ENCODE data around the gene SLC19A2.
A peak's percentile ranks its signal among the peaks of the same experiment; 100 is the strongest.

Gene SLC19A2

GRCh38 chr1:169456029-169456428 is 29.7 kb downstream of the SLC19A2 start:
- Histone ChIP-seq H3K27ac (no peak overlapping the region), H3K4me3 (no peak overlapping the region)
- no peak for TF ChIP-seq CTCF (IDR thresholded peaks at IDR 0.05)
- DNase-seq (ENCODE audit: low spot score) = no peak

GRCh38 chr1:169452921-169453320 is 32.8 kb downstream of the SLC19A2 start:
- no peak for DNase-seq (ENCODE audit: low spot score)
- no peak overlapping the region for H3K27ac ChIP-seq
- TF ChIP-seq CTCF (IDR thresholded peaks at IDR 0.05) = no peak
- no peak overlapping the region for H3K4me3 ChIP-seq

GRCh38 chr1:169451218-169451824 is 34.4 kb downstream of the SLC19A2 start:
- H3K27ac ChIP-seq = no peak overlapping the region
- DNase-seq (ENCODE audit: low spot score) = no peak
- TF ChIP-seq CTCF (IDR thresholded peaks at IDR 0.05) = no peak
- H3K4me3 ChIP-seq = no peak overlapping the region

GRCh38 chr1:169443923-169444322 is 41.8 kb downstream of the SLC19A2 start:
- Histone ChIP-seq H3K27ac (no peak overlapping the region), H3K4me3 (no peak overlapping the region)
- no peak for TF ChIP-seq CTCF (IDR thresholded peaks at IDR 0.05)
- DNase-seq (ENCODE audit: low spot score) = no peak

GRCh38 chr1:169427081-169427641 is 58.6 kb downstream of the SLC19A2 start, which contains the start of gene CCDC181:
Gene CCDC181 (minus strand): TSS chr1:169427474. CDS start chr1:169424927, 2,547 bp downstream.
- no peak within 1 kb of the TSS for H3K27ac ChIP-seq

GRCh38 chr1:169426174-169426705 is 59.5 kb downstream of the SLC19A2 start:
- no peak for TF ChIP-seq CTCF (IDR thresholded peaks at IDR 0.05)
- H3K4me3 ChIP-seq = peak overlapping the region; percentile 77

More at GRCh38 chr1:169427081-169427641, 58.6 kb downstream of the SLC19A2 start, which contains the start of gene CCDC181:
- DNase-seq (ENCODE audit: low spot score) = peak; percentile 76
- no peak for TF ChIP-seq CTCF (IDR thresholded peaks at IDR 0.05)
- H3K4me3 ChIP-seq = peak within 1 kb of the TSS; percentile 77

GRCh38 chr1:169421309-169421708 is 64.4 kb downstream of the SLC19A2 start:
- DNase-seq (ENCODE audit: low spot score) = no peak
- H3K27ac ChIP-seq = no peak overlapping the region
- H3K4me3 ChIP-seq = no peak overlapping the region
- TF ChIP-seq CTCF (IDR thresholded peaks at IDR 0.05) = no peak

More at GRCh38 chr1:169426174-169426705, 59.5 kb downstream of the SLC19A2 start:
- H3K27ac ChIP-seq = no peak overlapping the region
- no peak for DNase-seq (ENCODE audit: low spot score)

All from coronary artery (tissue), 2 donors.